ENCODE data around the gene PLA2G4A.

DNA sequence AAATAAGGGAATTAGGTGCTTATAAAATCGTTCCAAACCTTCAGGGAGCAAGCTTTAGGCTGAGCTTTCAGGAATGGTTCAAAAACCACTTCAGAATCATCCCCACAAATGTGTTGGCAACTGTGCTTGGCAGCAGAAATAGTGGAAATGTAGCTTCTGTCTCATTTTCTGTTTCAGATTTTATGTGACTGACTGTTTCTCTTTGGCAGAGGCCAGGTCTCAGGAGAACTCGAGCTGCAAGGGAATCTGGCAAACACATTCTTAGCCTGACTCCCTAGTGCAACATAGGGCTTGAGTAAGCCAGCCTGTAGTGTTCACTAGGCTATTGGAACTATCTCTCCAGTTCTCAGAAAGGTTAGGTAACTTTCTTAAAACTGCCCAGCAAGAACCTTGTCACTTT is 128.6 kb downstream of the PLA2G4A start:
- TF ChIP-seq CTCF (conservative IDR thresholded peaks at IDR 0.05 in 1 of 2, IDR thresholded peaks at IDR 0.05 in 1 of 2; ENCODE audit: low read depth in 1 of 2, low read length in 2 of 2), result no peak
- no peak for TF ChIP-seq EZH2 (IDR thresholded peaks at IDR 0.05; ENCODE audit: low read length, missing control alignments)

All from fibroblast of lung (primary cell).